Fibroblast of mammary gland (primary cell): Measurements from ENCODE around the gene ITPA.

Experiments
- DNase-seq: peaks from one replicate; pipeline ENCODE4 v3.0.0-alpha.2; 2010; ENCODE audit warnings: low read depth
- H3K4me3 ChIP-seq: 2 replicates; pipeline ENCODE4 v1.5.1; 2011; ENCODE audit warnings: low read depth, mild to moderate bottlenecking, low read length, moderate library complexity; ENCODE audit not compliant: control insufficient read depth
- CTCF ChIP-seq: conservative IDR thresholded peaks from 2 replicates; pipeline ENCODE4 v1.5.1; 2011; ENCODE audit warnings: low read depth, low read length, inconsistent platforms; ENCODE audit not compliant: control insufficient read depth, insufficient read depth

ITPA gene

GRCh38 chr20:3218307-3218988 lies 9.2 kb downstream of the ITPA start:
- peak; percentile 54 for TF ChIP-seq CTCF
- peak; percentile 18 for DNase-seq
- no peak overlapping the region for H3K4me3 ChIP-seq

DNA sequence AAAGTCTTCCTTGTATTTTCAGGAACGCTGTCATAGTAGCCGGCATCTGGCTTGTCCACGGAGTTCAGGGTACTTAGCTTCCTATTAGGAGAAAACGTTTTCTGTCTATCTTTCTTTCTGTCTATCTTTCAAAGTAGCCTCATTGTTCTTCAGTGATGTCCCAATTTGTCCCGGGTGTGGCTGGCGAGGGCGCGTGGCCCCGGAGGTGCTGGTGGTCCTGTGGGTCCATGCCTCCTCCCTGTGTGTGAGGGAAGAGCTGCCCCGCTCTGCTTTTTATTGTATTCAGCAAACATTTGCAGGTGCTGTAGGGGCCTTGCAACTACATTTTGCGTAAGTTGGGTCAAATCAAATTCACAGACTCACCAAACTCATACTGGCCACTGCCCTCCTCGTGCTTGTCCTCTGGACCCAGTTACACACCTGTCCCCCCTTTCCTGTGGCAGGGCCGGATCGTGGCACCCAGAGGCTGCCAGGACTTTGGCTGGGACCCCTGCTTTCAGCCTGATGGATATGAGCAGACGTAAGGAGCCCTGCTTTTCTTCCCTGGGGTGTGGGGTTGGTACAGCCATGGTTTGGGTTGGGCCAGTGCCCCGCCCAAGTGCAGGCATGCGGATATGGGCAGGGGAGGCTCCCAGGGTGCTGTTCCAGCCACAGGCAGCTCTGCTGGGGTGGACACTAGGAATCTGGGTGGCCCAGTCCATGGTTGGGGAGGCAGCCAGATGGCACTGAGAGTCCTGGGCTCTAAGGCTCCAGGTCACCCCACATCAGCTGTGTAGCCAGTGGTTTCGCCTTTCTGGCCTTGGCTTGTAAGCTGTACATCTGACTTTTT lies 12.3 kb downstream of the ITPA start:
- TF ChIP-seq CTCF: no peak
- no peak for DNase-seq
- no peak overlapping the region for H3K4me3 ChIP-seq

GRCh38 chr20:3222635-3223600 lies 13.6 kb downstream of the ITPA start:
- no peak overlapping the region for H3K4me3 ChIP-seq
- no peak for TF ChIP-seq CTCF
- DNase-seq: no peak

- no peak overlapping the region for H3K4me3 ChIP-seq
- TF ChIP-seq CTCF: no peak
- DNase-seq: no peak
Measured at GRCh38 chr20:3223651-3223993, 14.3 kb downstream of the ITPA start.

DNA sequence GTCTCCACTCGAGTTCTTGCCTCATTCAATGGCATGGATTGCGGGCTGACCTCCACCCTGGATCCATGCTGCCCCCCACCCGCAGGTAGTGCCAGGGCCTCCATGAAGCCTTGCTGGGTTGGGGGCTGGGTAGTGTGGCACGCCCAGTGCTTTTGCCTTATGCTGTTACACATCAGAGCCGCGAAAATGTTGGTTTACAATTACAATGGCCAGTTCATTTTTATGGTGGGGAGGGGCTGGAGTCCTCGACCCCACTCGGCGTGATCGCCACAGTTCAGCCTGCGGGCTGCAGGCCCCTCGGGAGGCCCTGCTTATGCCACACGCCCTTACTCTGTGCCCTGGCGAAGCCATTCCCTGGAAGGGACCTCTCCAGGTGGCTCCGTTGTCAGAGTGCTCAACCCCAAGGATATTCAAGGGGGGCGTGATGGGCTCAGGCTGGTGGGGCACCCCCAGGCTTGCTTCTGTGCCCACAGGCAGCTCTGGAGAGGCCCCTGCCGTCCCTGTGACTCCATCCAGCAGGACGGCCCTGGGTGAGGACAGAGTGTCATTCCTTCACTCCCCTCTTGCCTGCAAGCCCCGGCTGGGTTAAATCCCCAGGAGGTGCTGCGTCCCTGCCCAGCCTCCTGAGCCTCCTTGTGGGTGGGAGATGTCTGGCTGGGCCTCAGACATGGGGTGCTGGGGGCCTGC lies 14.8 kb downstream of the ITPA start:
- H3K4me3 ChIP-seq: no peak overlapping the region
- no peak for DNase-seq
- TF ChIP-seq CTCF: no peak
